Transverse colon (tissue), 4 donors: ENCODE measurements around the gene CHORDC1.

Source experiments
- EP300 ChIP-seq: sonication (generic); formaldehyde crosslinking; IDR thresholded peaks from one replicate; pipeline ENCODE4 v1.6.1; 2017; ENCODE audit warnings: antibody characterized with exemption, low read depth
- POLR2A ChIP-seq: fragments of 450-650 bp; IDR thresholded peaks from one replicate; pipeline ENCODE4 v1.6.1; 2016; ENCODE audit warnings: antibody characterized with exemption, mild to moderate bottlenecking, moderate library complexity
- POLR2AphosphoS5 ChIP-seq, 3 donors: sonication (generic); formaldehyde crosslinking; IDR thresholded peaks; one replicate each; pipeline ENCODE4 v1.6.1; 2016; ENCODE audit warnings: antibody characterized with exemption in 3 of 3
- TF ChIP-seq, protein P1 (sequence below), 5 experiments: fragments of 200-600 bp in 3 of 5; fragments of 450-650 bp in 2 of 5; sonication (generic) in 3 of 5; IDR thresholded peaks; 1 replicate in 2 of 5; 2 replicates in 3 of 5; pipeline ENCODE4 v1.5.1; 2016 to 2017; ENCODE audit warnings: antibody characterized with exemption in 5 of 5, inconsistent platforms in 3 of 5, mild to moderate bottlenecking in 2 of 5, moderate library complexity in 1 of 5

DNA sequence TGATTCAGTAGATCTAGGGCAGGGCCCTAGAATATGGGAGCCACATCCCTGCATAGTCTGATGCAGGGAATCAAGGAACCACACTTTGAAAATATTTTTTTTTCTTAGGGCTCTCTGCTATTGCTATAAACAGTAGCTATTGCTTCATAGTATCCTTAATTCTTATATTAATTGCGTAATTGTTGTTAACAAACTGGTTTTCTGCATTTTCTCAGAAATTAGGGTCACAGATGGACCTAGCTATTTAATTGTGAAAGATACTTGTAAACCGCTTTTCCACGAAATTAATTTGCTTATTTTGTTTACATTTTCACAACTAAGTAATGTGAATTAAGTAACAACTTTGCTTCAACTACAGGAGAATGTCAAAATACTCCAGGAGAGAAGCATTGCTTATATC lies 54.3 kb downstream of the CHORDC1 start:
- TF ChIP-seq POLR2A, result no peak
- TF ChIP-seq, protein P1, sequence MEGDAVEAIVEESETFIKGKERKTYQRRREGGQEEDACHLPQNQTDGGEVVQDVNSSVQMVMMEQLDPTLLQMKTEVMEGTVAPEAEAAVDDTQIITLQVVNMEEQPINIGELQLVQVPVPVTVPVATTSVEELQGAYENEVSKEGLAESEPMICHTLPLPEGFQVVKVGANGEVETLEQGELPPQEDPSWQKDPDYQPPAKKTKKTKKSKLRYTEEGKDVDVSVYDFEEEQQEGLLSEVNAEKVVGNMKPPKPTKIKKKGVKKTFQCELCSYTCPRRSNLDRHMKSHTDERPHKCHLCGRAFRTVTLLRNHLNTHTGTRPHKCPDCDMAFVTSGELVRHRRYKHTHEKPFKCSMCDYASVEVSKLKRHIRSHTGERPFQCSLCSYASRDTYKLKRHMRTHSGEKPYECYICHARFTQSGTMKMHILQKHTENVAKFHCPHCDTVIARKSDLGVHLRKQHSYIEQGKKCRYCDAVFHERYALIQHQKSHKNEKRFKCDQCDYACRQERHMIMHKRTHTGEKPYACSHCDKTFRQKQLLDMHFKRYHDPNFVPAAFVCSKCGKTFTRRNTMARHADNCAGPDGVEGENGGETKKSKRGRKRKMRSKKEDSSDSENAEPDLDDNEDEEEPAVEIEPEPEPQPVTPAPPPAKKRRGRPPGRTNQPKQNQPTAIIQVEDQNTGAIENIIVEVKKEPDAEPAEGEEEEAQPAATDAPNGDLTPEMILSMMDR (IDR thresholded peaks at IDR 0.05), result no peak
- no peak for TF ChIP-seq POLR2AphosphoS5 (IDR thresholded peaks at IDR 0.05)
- no peak for TF ChIP-seq EP300
